Activated T-cell treated with anti-CD3 and anti-CD28 coated beads for 4 hours (primary cell): ENCODE measurements around the gene FHIT.

ENCODE experiments used
- DNase-seq: peaks from one replicate; pipeline ENCODE4 v3.0.0-alpha.2; 2020

Gene FHIT

GRCh38 chr3:60434950-60435349 is 816.3 kb downstream of the FHIT start:
- no peak for DNase-seq

- no peak for DNase-seq
These were observed 816.9 kb downstream of the FHIT start for GRCh38 chr3:60434323-60434722.

- no peak for DNase-seq
These were observed 819.7 kb downstream of the FHIT start for GRCh38 chr3:60431599-60431958.

GRCh38 chr3:60430205-60430604 is 821.0 kb downstream of the FHIT start:
- no peak for DNase-seq

- DNase-seq = no peak
These were observed 824.1 kb downstream of the FHIT start for GRCh38 chr3:60427109-60427508.

GRCh38 chr3:60424942-60425341 is 826.3 kb downstream of the FHIT start:
- no peak for DNase-seq

- no peak for DNase-seq
These were observed 827.2 kb downstream of the FHIT start for GRCh38 chr3:60424034-60424433.

GRCh38 chr3:60423556-60423955 is 827.7 kb downstream of the FHIT start:
- DNase-seq = no peak

- DNase-seq = no peak
These were observed 829.4 kb downstream of the FHIT start for GRCh38 chr3:60421749-60422446.

- no peak for DNase-seq
These were observed 833.7 kb downstream of the FHIT start for GRCh38 chr3:60417576-60417975.

- no peak for DNase-seq
These were observed 837.2 kb downstream of the FHIT start for GRCh38 chr3:60414011-60414410.

GRCh38 chr3:60413551-60413950 is 837.7 kb downstream of the FHIT start:
- DNase-seq = no peak

GRCh38 chr3:60403866-60404265 is 847.4 kb downstream of the FHIT start:
- no peak for DNase-seq

GRCh38 chr3:60402931-60403330 is 848.3 kb downstream of the FHIT start:
- DNase-seq = no peak

- DNase-seq = no peak
These were observed 851.1 kb downstream of the FHIT start for GRCh38 chr3:60399861-60400845.

- DNase-seq = no peak
These were observed 852.0 kb downstream of the FHIT start for GRCh38 chr3:60399292-60399691.

GRCh38 chr3:60395173-60395762 is 856.0 kb downstream of the FHIT start:
- DNase-seq = no peak

GRCh38 chr3:60393946-60394345 is 857.3 kb downstream of the FHIT start:
- DNase-seq = no peak

- DNase-seq = no peak
These were observed 858.8 kb downstream of the FHIT start for GRCh38 chr3:60392501-60392900.

- DNase-seq = no peak
These were observed 860.0 kb downstream of the FHIT start for GRCh38 chr3:60391292-60391691.

GRCh38 chr3:60388731-60389130 is 862.5 kb downstream of the FHIT start:
- DNase-seq = no peak

GRCh38 chr3:60386306-60386705 is 864.9 kb downstream of the FHIT start:
- no peak for DNase-seq

- no peak for DNase-seq
These were observed 866.9 kb downstream of the FHIT start for GRCh38 chr3:60384341-60384740.

- no peak for DNase-seq
These were observed 867.9 kb downstream of the FHIT start for GRCh38 chr3:60383345-60383744.
